ENCODE measurements around the gene LAMA5. TPM values are rescaled to one million over a fixed set of nuclear protein-coding genes. Genes with fewer than 3 reads are reported as not detected.

The LAMA5 gene
- total and polyA plus RNA-seq, 4 donors, result 116 to 315 (median 244) TPM

DNA sequence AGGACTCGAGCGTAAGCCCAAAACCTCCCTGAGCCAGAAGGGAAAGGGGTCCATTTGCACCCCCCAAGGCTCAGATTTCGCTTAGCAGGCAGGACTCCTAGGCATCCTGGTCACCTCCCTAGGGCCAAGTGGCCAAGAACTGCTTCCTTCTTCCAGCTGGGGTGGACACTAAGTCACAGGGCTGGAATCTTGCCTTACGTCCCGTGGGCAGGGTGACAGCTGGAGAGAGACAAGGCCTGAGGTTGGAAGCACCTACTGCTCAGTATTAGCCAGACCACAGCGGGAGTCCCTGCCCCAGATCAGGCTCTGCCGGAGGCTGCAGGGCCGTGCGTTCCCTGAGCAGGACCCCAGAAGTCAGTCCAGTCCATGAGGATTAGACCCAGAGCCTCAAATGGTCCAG is 19.7 kb downstream of the LAMA5 start:
- Histone ChIP-seq H3K36me3 (ENCODE audit: control insufficient read depth in 4 of 4, insufficient read depth in 4 of 4, low read length in 4 of 4) (peaks cover 0 to 50% (median 5%) of the 10 kb centered on the region in 4 donors), H3K27ac (ENCODE audit: low read depth in 1 of 2, low read length in 1 of 2) (no peak overlapping the region)

GRCh38 chr20:62347151-62347404 is 20.0 kb downstream of the LAMA5 start:
- Histone ChIP-seq H3K4me1 (ENCODE audit: control insufficient read depth in 5 of 5, insufficient read depth in 5 of 5, low read length in 5 of 5) (no peaks in the 10 kb centered on the region), H3K27ac (ENCODE audit: low read depth in 1 of 2, low read length in 1 of 2) (no peak overlapping the region), H3K27me3 (ENCODE audit: control insufficient read depth in 3 of 3, insufficient read depth in 3 of 3, low read length in 2 of 3) (no peaks in the 10 kb centered on the region), H3K36me3 (ENCODE audit: control insufficient read depth in 4 of 4, insufficient read depth in 4 of 4, low read length in 4 of 4) (peaks cover 0 to 47% (median 5%) of the 10 kb centered on the region in 4 donors), H3K4me3 (no peak overlapping the region), H3K9ac (ENCODE audit: insufficient read depth in 1 of 2, low read length in 2 of 2) (no peak overlapping the region), H3K9me3 (ENCODE audit: control insufficient read depth in 4 of 4, insufficient read depth in 3 of 4, low read length in 3 of 4) (no peaks in the 10 kb centered on the region)
- DNase-seq (no peak), ATAC-seq (ENCODE audit: insufficient read depth, low FRiP score) (no peak)
- TF ChIP-seq, protein P1, sequence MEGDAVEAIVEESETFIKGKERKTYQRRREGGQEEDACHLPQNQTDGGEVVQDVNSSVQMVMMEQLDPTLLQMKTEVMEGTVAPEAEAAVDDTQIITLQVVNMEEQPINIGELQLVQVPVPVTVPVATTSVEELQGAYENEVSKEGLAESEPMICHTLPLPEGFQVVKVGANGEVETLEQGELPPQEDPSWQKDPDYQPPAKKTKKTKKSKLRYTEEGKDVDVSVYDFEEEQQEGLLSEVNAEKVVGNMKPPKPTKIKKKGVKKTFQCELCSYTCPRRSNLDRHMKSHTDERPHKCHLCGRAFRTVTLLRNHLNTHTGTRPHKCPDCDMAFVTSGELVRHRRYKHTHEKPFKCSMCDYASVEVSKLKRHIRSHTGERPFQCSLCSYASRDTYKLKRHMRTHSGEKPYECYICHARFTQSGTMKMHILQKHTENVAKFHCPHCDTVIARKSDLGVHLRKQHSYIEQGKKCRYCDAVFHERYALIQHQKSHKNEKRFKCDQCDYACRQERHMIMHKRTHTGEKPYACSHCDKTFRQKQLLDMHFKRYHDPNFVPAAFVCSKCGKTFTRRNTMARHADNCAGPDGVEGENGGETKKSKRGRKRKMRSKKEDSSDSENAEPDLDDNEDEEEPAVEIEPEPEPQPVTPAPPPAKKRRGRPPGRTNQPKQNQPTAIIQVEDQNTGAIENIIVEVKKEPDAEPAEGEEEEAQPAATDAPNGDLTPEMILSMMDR (IDR thresholded peaks at IDR 0.05; ENCODE audit: control extremely low read depth, extremely low read depth), result no peak
- 88 to 95% methylated on average over 10 of the region's 10 CpGs for WGBS, 2 donors

More for the DNA sequence above, 19.7 kb downstream of the LAMA5 start:
- no peaks in the 10 kb centered on the region for H3K27me3 ChIP-seq (ENCODE audit: control insufficient read depth in 3 of 3, insufficient read depth in 3 of 3, low read length in 2 of 3)
- H3K9me3 ChIP-seq (ENCODE audit: control insufficient read depth in 4 of 4, insufficient read depth in 3 of 4, low read length in 3 of 4), result no peaks in the 10 kb centered on the region
- no peak overlapping the region for H3K4me3 ChIP-seq
- H3K4me1 ChIP-seq (ENCODE audit: control insufficient read depth in 5 of 5, insufficient read depth in 5 of 5, low read length in 5 of 5), result no peaks in the 10 kb centered on the region
- 84 to 87% methylated on average over 9 of the region's 9 CpGs for WGBS, 2 donors
- ATAC-seq (ENCODE audit: insufficient read depth, low FRiP score), result no peak
- no peak for DNase-seq
- TF ChIP-seq, protein P1 (IDR thresholded peaks at IDR 0.05; ENCODE audit: control extremely low read depth, extremely low read depth), result no peak
- no peak overlapping the region for H3K9ac ChIP-seq (ENCODE audit: insufficient read depth in 1 of 2, low read length in 2 of 2)

- H3K4me3 ChIP-seq, result no peak overlapping the region
- TF ChIP-seq, protein P1 (IDR thresholded peaks at IDR 0.05; ENCODE audit: control extremely low read depth, extremely low read depth), result no peak
- no peak overlapping the region for H3K9ac ChIP-seq (ENCODE audit: insufficient read depth in 1 of 2, low read length in 2 of 2)
- no peaks in the 10 kb centered on the region for H3K4me1 ChIP-seq (ENCODE audit: control insufficient read depth in 5 of 5, insufficient read depth in 5 of 5, low read length in 5 of 5)
- peaks cover 0 to 42% (median 4%) of the 10 kb centered on the region in 4 donors for H3K36me3 ChIP-seq (ENCODE audit: control insufficient read depth in 4 of 4, insufficient read depth in 4 of 4, low read length in 4 of 4)
- no peaks in the 10 kb centered on the region for H3K27me3 ChIP-seq (ENCODE audit: control insufficient read depth in 3 of 3, insufficient read depth in 3 of 3, low read length in 2 of 3)
- ATAC-seq (ENCODE audit: insufficient read depth, low FRiP score) (no peak), DNase-seq (no peak)
- WGBS, 2 donors, result 92 to 93% methylated on average over 34 of the region's 34 CpGs
- H3K9me3 ChIP-seq (ENCODE audit: control insufficient read depth in 4 of 4, insufficient read depth in 3 of 4, low read length in 3 of 4), result no peaks in the 10 kb centered on the region
- no peak overlapping the region for H3K27ac ChIP-seq (ENCODE audit: low read depth in 1 of 2, low read length in 1 of 2)
Observed at GRCh38 chr20:62346398-62347150, 20.5 kb downstream of the LAMA5 start.
